RWPE2 (cell line): Measurements from ENCODE around the gene GAB2.

ENCODE experiments used
- ATAC-seq: fragments of 200-7000 bp; cut with Tn5 transposase; 3 replicates; pipeline ENCODE4 v1.9.1; 2021; ENCODE audit warnings: low read depth
- DNase-seq: peaks from one replicate; pipeline ENCODE4 v3.0.0-alpha.2; 2020; ENCODE audit warnings: low spot score
- H3K27ac ChIP-seq: fragments of 450-650 bp; 2 replicates; pipeline ENCODE4 v1.5.1; 2017; ENCODE audit warnings: mild to moderate bottlenecking; ENCODE audit not compliant: poor library complexity, severe bottlenecking
- H3K27me3 ChIP-seq: fragments of 250-450 bp; sonication (Bioruptor Pico); 2 replicates; pipeline ENCODE4 v1.5.1; 2021; ENCODE audit warnings: mild to moderate bottlenecking, moderate library complexity; ENCODE audit not compliant: insufficient read depth, poor library complexity, severe bottlenecking
- H3K36me3 ChIP-seq: fragments of 250-450 bp; sonication (Bioruptor Pico); 2 replicates; pipeline ENCODE4 v1.5.1; 2020; ENCODE audit warnings: low read depth, mild to moderate bottlenecking, moderate library complexity
- H3K4me1 ChIP-seq: fragments of 250-450 bp; sonication (Bioruptor Pico); 2 replicates; pipeline ENCODE4 v1.5.1; 2021; ENCODE audit warnings: mild to moderate bottlenecking, moderate library complexity; ENCODE audit not compliant: insufficient read depth, poor library complexity, severe bottlenecking
- H3K4me3 ChIP-seq: fragments of 250-450 bp; sonication (Bioruptor Pico); 2 replicates; pipeline ENCODE4 v1.5.1; 2021; ENCODE audit warnings: mild to moderate bottlenecking, moderate library complexity; ENCODE audit not compliant: severe bottlenecking
- H3K9me3 ChIP-seq: fragments of 250-450 bp; sonication (Bioruptor Pico); 2 replicates; pipeline ENCODE4 v1.5.1; 2021; ENCODE audit warnings: mild to moderate bottlenecking, moderate library complexity; ENCODE audit not compliant: severe bottlenecking
- CTCF ChIP-seq: fragments of 450-650 bp; IDR thresholded peaks from one replicate; pipeline ENCODE4 v1.5.1; 2017; ENCODE audit warnings: mild to moderate bottlenecking, moderate library complexity; ENCODE audit not compliant: poor library complexity, severe bottlenecking

The GAB2 gene

GRCh38 chr11:78424334-78425270 is 7.0 kb upstream of the GAB2 start:
- Histone ChIP-seq H3K27ac (no peak overlapping the region), H3K36me3 (no peaks in the 10 kb centered on the region), H3K4me3 (no peak overlapping the region), H3K27me3 (no peaks in the 10 kb centered on the region), H3K4me1 (peaks cover 3% of the 10 kb centered on the region), H3K9me3 (no peaks in the 10 kb centered on the region)
- no peak for TF ChIP-seq CTCF
- DNase-seq = no peak
- no peak for ATAC-seq

GRCh38 chr11:78423241-78423640 is 5.6 kb upstream of the GAB2 start:
- TF ChIP-seq CTCF = no peak
- Histone ChIP-seq H3K27ac (no peak overlapping the region), H3K27me3 (no peaks in the 10 kb centered on the region), H3K36me3 (no peaks in the 10 kb centered on the region), H3K4me3 (no peak overlapping the region), H3K9me3 (no peaks in the 10 kb centered on the region), H3K4me1 (peaks cover 9% of the 10 kb centered on the region)
- ATAC-seq (no peak), DNase-seq (no peak)

- TF ChIP-seq CTCF = no peak
- H3K9me3 ChIP-seq = no peaks in the 10 kb centered on the region
- no peaks in the 10 kb centered on the region for H3K27me3 ChIP-seq
- DNase-seq (no peak), ATAC-seq (no peak)
- no peak overlapping the region for H3K27ac ChIP-seq
- H3K4me1 ChIP-seq = peaks cover 9% of the 10 kb centered on the region
- H3K4me3 ChIP-seq = no peak overlapping the region
- H3K36me3 ChIP-seq = no peaks in the 10 kb centered on the region
Measured at GRCh38 chr11:78420796-78421209, 3.2 kb upstream of the GAB2 start.

GRCh38 chr11:78420255-78420764 is 2.7 kb upstream of the GAB2 start:
- Histone ChIP-seq H3K4me1 (peaks cover 9% of the 10 kb centered on the region), H3K4me3 (no peak overlapping the region), H3K27ac (no peak overlapping the region), H3K36me3 (no peaks in the 10 kb centered on the region), H3K27me3 (no peaks in the 10 kb centered on the region), H3K9me3 (no peaks in the 10 kb centered on the region)
- DNase-seq (no peak), ATAC-seq (no peak)
- peak; percentile 66 for TF ChIP-seq CTCF

GRCh38 chr11:78419327-78419726 is 1.7 kb upstream of the GAB2 start:
- no peaks in the 10 kb centered on the region for H3K27me3 ChIP-seq
- no peak overlapping the region for H3K4me3 ChIP-seq
- no peaks in the 10 kb centered on the region for H3K9me3 ChIP-seq
- no peak overlapping the region for H3K27ac ChIP-seq
- ATAC-seq (peak; percentile 64), DNase-seq (no peak)
- H3K4me1 ChIP-seq = peaks cover 9% of the 10 kb centered on the region
- TF ChIP-seq CTCF = no peak
- no peaks in the 10 kb centered on the region for H3K36me3 ChIP-seq
